Measurements from ENCODE around the gene PLPPR4.

PLPPR4 gene

DNA sequence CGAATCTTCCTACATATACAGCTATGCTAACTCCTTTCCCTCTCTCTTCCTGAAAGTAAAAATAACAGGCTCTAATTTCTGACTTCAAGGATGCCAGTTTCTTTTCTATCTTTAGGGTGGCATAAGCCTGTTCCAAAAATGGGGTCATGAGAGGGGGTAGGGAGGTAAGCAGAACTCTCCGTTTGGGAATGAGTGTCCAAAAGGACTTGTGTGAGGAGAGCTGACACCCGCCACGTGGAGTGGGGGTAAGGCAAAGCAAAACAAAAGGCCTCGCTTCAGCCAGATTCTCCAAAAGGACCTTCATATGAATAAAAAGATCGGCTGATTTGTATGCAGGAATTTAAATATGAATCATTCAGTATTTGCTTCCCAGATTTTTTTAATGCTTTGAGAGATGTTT, 28.6 kb downstream of the PLPPR4 start:
- no peak for TF ChIP-seq FOXP2 (optimal IDR thresholded peaks at IDR 0.05; ENCODE audit: borderline replicate concordance, extremely low read depth, extremely low read length, insufficient read depth)
- no peak for TF ChIP-seq POLR2AphosphoS5 (IDR thresholded peaks at IDR 0.05; ENCODE audit: low read depth, low read length)
- TF ChIP-seq, protein P1, sequence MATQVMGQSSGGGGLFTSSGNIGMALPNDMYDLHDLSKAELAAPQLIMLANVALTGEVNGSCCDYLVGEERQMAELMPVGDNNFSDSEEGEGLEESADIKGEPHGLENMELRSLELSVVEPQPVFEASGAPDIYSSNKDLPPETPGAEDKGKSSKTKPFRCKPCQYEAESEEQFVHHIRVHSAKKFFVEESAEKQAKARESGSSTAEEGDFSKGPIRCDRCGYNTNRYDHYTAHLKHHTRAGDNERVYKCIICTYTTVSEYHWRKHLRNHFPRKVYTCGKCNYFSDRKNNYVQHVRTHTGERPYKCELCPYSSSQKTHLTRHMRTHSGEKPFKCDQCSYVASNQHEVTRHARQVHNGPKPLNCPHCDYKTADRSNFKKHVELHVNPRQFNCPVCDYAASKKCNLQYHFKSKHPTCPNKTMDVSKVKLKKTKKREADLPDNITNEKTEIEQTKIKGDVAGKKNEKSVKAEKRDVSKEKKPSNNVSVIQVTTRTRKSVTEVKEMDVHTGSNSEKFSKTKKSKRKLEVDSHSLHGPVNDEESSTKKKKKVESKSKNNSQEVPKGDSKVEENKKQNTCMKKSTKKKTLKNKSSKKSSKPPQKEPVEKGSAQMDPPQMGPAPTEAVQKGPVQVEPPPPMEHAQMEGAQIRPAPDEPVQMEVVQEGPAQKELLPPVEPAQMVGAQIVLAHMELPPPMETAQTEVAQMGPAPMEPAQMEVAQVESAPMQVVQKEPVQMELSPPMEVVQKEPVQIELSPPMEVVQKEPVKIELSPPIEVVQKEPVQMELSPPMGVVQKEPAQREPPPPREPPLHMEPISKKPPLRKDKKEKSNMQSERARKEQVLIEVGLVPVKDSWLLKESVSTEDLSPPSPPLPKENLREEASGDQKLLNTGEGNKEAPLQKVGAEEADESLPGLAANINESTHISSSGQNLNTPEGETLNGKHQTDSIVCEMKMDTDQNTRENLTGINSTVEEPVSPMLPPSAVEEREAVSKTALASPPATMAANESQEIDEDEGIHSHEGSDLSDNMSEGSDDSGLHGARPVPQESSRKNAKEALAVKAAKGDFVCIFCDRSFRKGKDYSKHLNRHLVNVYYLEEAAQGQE (IDR thresholded peaks at IDR 0.05; ENCODE audit: insufficient read depth in 1 of 2, low read depth in 2 of 2, low read length in 2 of 2), result no peak
- TF ChIP-seq TAF1 (IDR thresholded peaks at IDR 0.05; ENCODE audit: borderline replicate concordance, insufficient read depth, low read length), result no peak
- TF ChIP-seq SIN3A (IDR thresholded peaks at IDR 0.05; ENCODE audit: borderline replicate concordance, insufficient read depth, low read length), result no peak

DNA sequence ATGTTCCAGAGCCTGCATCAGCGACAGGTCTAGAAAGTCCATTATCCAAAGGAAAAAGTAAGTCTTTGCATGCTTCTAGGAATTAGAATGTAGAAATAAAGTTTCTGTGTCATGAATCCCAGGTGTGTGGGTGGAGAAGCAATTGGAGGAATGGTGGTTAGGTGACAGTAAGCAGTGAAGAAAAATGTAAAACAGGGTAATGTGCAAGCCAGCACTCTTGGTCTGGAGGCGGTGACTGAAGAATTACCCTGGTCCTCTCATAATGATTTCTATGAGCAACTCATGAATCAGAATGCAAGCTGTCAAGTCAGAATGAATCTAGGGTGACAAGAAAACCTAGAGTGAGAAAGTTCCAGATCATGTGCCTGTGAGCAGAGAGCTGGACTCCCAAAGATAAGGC, 33.6 kb downstream of the PLPPR4 start:
- TF ChIP-seq FOXP2 (optimal IDR thresholded peaks at IDR 0.05; ENCODE audit: borderline replicate concordance, extremely low read depth, extremely low read length, insufficient read depth) (no peak), SIN3A (IDR thresholded peaks at IDR 0.05; ENCODE audit: borderline replicate concordance, insufficient read depth, low read length) (no peak), TAF1 (IDR thresholded peaks at IDR 0.05; ENCODE audit: borderline replicate concordance, insufficient read depth, low read length) (no peak), POLR2AphosphoS5 (IDR thresholded peaks at IDR 0.05; ENCODE audit: low read depth, low read length) (no peak)
- TF ChIP-seq, protein P1 (IDR thresholded peaks at IDR 0.05; ENCODE audit: insufficient read depth in 1 of 2, low read depth in 2 of 2, low read length in 2 of 2), result no peak

DNA sequence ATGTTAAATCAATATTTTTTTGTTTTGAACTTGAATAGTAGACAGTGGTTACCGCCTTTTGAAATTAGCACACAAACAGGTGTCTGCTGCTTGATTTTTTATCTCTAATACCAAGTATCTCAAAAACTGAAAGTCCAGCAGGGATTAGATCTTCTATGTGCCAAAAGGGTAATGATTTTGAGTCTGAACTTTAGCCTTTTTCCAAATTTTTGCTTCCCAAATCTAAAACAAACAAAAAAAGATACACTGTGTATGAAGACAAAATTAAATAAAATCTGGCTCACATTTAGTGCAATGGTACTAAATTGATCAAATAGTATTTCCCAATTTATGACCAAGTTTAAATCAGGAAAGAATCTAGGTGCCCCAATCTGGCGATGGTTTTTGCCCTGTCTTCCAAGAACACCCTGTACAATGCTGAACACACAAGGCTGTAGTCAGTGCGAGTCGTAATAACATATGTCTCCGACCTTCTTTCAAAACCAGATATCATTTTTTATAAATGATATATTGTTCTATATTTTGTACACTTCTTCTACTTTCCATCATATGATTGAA, 40.5 kb downstream of the PLPPR4 start:
- TF ChIP-seq, protein P1 (IDR thresholded peaks at IDR 0.05; ENCODE audit: insufficient read depth in 1 of 2, low read depth in 2 of 2, low read length in 2 of 2), result no peak
- TF ChIP-seq POLR2AphosphoS5 (IDR thresholded peaks at IDR 0.05; ENCODE audit: low read depth, low read length) (no peak), TAF1 (IDR thresholded peaks at IDR 0.05; ENCODE audit: borderline replicate concordance, insufficient read depth, low read length) (no peak), SIN3A (IDR thresholded peaks at IDR 0.05; ENCODE audit: borderline replicate concordance, insufficient read depth, low read length) (no peak), FOXP2 (optimal IDR thresholded peaks at IDR 0.05; ENCODE audit: borderline replicate concordance, extremely low read depth, extremely low read length, insufficient read depth) (no peak)

DNA sequence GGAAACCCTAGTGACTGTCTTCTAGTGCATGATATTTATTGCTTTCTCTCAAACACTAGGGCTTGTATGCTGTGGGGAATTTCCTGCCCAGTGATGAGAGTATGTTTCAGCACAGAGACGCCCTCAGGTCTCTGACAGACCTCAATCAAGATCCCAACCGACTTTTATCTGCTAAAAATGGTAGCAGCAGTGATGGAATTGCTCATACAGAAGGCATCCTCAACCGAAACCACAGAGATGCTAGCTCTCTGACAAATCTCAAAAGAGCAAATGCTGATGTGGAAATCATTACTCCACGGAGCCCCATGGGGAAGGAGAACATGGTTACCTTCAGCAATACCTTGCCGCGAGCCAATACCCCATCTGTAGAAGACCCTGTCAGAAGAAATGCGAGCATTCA, 41.3 kb downstream of the PLPPR4 start:
- TF ChIP-seq, protein P1 (IDR thresholded peaks at IDR 0.05; ENCODE audit: insufficient read depth in 1 of 2, low read depth in 2 of 2, low read length in 2 of 2), result no peak
- no peak for TF ChIP-seq TAF1 (IDR thresholded peaks at IDR 0.05; ENCODE audit: borderline replicate concordance, insufficient read depth, low read length)
- TF ChIP-seq POLR2AphosphoS5 (IDR thresholded peaks at IDR 0.05; ENCODE audit: low read depth, low read length), result no peak
- TF ChIP-seq SIN3A (IDR thresholded peaks at IDR 0.05; ENCODE audit: borderline replicate concordance, insufficient read depth, low read length), result no peak
- no peak for TF ChIP-seq FOXP2 (optimal IDR thresholded peaks at IDR 0.05; ENCODE audit: borderline replicate concordance, extremely low read depth, extremely low read length, insufficient read depth)
